ENCODE measurements around the gene TGFBI. TPM values are rescaled to one million over a fixed set of nuclear protein-coding genes. Genes with fewer than 3 reads are reported as not detected.

Gene TGFBI
- polyA plus RNA-seq, 1 experiment, result 2,219 TPM

GRCh38 chr5:136104306-136104965 lies 75.6 kb downstream of the TGFBI start:
- H3K9me3 ChIP-seq (ENCODE audit: control insufficient read depth, insufficient read depth, low read length), result no peaks in the 10 kb centered on the region
- POLR2A ChIA-PET, result no interaction called here
- H3K27me3 ChIP-seq (ENCODE audit: control insufficient read depth, insufficient read depth, low read length), result peaks cover 23% of the 10 kb centered on the region
- DNase-seq (ENCODE audit: low read depth, low spot score), result no peak
- TF ChIP-seq CTCF (IDR thresholded peaks at IDR 0.05; ENCODE audit: low read depth, low read length), result no peak
- CTCF ChIA-PET, result interaction anchor here (1.0 kb wide), 1 partner anchor 21 kb away, joined by 4 read pairs; no protein-coding TSS in a partner anchor
- H3K27ac ChIP-seq (ENCODE audit: low read depth, low read length), result no peak overlapping the region
- no peak overlapping the region for H3K4me3 ChIP-seq (ENCODE audit: low read depth, low read length)

GRCh38 chr5:136106351-136107031 lies 77.7 kb downstream of the TGFBI start:
- H3K27ac ChIP-seq (ENCODE audit: low read depth, low read length), result no peak overlapping the region
- ChIA-PET POLR2A (no interaction called here), CTCF (no interaction called here)
- no peaks in the 10 kb centered on the region for H3K9me3 ChIP-seq (ENCODE audit: control insufficient read depth, insufficient read depth, low read length)
- peaks cover 25% of the 10 kb centered on the region for H3K27me3 ChIP-seq (ENCODE audit: control insufficient read depth, insufficient read depth, low read length)
- no peak for TF ChIP-seq CTCF (IDR thresholded peaks at IDR 0.05; ENCODE audit: low read depth, low read length)
- no peak for DNase-seq (ENCODE audit: low read depth, low spot score)
- H3K4me3 ChIP-seq (ENCODE audit: low read depth, low read length), result no peak overlapping the region

DNA sequence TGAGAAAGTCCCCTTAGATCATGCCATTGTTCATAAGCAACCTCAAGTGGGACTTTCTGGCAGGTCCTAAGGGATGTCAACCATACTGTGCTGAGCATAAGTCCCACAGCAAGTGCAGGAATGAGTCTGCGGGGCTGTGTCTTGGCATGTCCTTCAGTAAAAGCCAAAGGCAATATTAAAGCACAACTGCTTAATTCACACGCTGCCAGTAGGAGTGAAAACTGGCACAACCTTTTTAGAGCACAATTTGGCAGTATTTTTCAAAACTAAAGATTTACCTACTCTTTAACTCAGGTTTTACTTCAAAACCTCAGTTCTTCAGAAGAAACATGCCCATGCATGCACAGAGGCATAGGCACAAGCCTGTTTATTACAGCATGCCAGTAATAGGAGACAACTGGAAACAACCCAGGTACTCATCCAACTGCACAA lies 79.4 kb downstream of the TGFBI start:
- POLR2A ChIA-PET, result no interaction called here

DNA sequence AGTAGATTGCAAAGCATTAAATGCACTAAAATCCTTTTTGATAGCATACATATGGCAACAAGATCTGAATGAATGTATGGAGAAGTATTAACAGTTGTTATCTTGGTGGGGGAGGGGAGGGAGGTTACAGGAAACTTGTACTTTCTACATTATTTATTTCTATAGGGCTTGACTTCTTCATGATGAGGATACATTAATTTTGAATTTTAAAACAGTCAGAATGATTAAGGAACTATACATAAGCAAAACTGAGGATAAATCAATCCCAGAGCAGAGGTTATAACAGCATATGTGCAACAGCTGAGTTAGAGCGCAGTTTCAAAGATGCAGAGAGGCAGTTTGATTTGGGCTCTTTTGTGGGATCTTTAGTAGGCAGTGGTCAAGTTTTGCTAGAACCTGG lies 80.0 kb downstream of the TGFBI start:
- Histone ChIP-seq H3K27ac (ENCODE audit: low read depth, low read length) (no peak overlapping the region), H3K4me3 (ENCODE audit: low read depth, low read length) (no peak overlapping the region), H3K9me3 (ENCODE audit: control insufficient read depth, insufficient read depth, low read length) (no peaks in the 10 kb centered on the region), H3K27me3 (ENCODE audit: control insufficient read depth, insufficient read depth, low read length) (peaks cover 34% of the 10 kb centered on the region)
- DNase-seq (ENCODE audit: low read depth, low spot score), result no peak
- POLR2A ChIA-PET, result no interaction called here
- TF ChIP-seq CTCF (IDR thresholded peaks at IDR 0.05; ENCODE audit: low read depth, low read length), result no peak
- CTCF ChIA-PET, result no interaction called here

More for the DNA sequence above, 79.4 kb downstream of the TGFBI start:
- no peak for TF ChIP-seq CTCF (IDR thresholded peaks at IDR 0.05; ENCODE audit: low read depth, low read length)
- Histone ChIP-seq H3K27ac (ENCODE audit: low read depth, low read length) (no peak overlapping the region), H3K9me3 (ENCODE audit: control insufficient read depth, insufficient read depth, low read length) (no peaks in the 10 kb centered on the region), H3K4me3 (ENCODE audit: low read depth, low read length) (no peak overlapping the region), H3K27me3 (ENCODE audit: control insufficient read depth, insufficient read depth, low read length) (peaks cover 33% of the 10 kb centered on the region)
- CTCF ChIA-PET, result no interaction called here
- DNase-seq (ENCODE audit: low read depth, low spot score), result no peak

DNA sequence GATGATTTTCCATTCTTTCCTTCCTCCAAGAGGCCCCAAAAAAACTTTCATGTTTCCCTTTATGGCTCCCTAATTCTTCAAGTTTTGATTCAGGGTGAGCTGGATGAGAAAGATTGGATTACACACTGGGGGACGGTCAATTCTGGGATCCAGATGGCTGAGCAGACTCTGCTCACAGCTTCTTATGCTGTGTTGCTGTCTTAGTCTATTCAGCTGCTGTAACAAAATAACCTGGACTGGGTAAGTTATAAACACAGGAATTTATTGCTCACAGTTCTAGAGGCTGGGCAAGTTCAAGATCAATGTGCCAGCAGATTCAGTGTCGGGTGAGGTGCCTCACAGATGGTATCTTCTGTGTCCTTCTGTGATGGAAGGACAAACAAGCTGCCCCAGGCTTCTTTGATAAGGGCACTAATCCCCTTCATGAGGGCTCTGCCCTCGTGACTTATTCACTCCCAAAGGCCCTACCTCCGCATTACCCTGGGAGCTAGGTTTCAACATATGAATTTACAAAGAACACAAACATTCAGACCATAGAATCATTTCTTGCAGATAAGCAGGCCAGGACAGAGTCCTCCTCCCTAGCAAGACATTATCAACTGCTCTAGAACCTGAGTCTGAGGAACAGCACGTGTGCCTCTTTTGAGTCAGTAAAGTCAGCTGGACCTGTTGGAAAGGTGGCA lies 80.8 kb downstream of the TGFBI start:
- ChIA-PET POLR2A (no interaction called here), CTCF (no interaction called here)
- DNase-seq (ENCODE audit: low read depth, low spot score), result no peak
- no peak for TF ChIP-seq CTCF (IDR thresholded peaks at IDR 0.05; ENCODE audit: low read depth, low read length)
- H3K27ac ChIP-seq (ENCODE audit: low read depth, low read length), result no peak overlapping the region
- no peaks in the 10 kb centered on the region for H3K9me3 ChIP-seq (ENCODE audit: control insufficient read depth, insufficient read depth, low read length)
- H3K27me3 ChIP-seq (ENCODE audit: control insufficient read depth, insufficient read depth, low read length), result peaks cover 30% of the 10 kb centered on the region
- no peak overlapping the region for H3K4me3 ChIP-seq (ENCODE audit: low read depth, low read length)

Measured in AG04450 (cell line).